CD4-positive, alpha-beta T cell treated with Interleukin-10 for 1 hour (primary cell): ENCODE results near the gene CHRM1.
"Not testable (repeated sequence)": the region's sequence is repeated elsewhere in the genome, so short reads cannot be mapped to it uniquely, and the experiment has no call there.

ENCODE experiments used
- DNase-seq: peaks from one replicate; pipeline ENCODE4 v3.0.0-alpha.2; 2020

Gene CHRM1, protein sequence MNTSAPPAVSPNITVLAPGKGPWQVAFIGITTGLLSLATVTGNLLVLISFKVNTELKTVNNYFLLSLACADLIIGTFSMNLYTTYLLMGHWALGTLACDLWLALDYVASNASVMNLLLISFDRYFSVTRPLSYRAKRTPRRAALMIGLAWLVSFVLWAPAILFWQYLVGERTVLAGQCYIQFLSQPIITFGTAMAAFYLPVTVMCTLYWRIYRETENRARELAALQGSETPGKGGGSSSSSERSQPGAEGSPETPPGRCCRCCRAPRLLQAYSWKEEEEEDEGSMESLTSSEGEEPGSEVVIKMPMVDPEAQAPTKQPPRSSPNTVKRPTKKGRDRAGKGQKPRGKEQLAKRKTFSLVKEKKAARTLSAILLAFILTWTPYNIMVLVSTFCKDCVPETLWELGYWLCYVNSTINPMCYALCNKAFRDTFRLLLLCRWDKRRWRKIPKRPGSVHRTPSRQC

GRCh38 chr11:62921201-62921572 lies at the start of gene CHRM1:
CHRM1 (minus strand) TSS chr11:62921363; CDS start chr11:62911100, 10,263 bp downstream.
- DNase-seq: no peak

DNA sequence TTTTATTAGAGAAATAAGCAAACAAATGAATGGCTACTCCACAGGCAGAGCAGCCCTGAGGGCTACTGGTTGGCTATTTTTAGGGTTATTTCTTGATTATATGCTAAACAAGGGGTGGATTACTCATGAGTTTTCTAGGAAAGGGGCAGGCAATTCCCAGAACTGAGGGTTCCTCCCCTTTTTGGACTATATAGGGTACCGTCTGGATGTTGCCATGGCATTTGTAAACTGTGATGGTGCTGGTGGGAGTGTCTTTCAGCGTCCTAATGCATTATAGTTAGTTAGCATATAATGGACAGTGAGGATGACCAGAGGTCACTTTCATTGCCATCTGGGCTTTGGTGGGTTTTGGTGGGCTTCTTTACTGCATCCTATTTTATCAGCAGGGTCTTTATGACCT lies 44.4 kb upstream of the CHRM1 start:
- no peak for DNase-seq

DNA sequence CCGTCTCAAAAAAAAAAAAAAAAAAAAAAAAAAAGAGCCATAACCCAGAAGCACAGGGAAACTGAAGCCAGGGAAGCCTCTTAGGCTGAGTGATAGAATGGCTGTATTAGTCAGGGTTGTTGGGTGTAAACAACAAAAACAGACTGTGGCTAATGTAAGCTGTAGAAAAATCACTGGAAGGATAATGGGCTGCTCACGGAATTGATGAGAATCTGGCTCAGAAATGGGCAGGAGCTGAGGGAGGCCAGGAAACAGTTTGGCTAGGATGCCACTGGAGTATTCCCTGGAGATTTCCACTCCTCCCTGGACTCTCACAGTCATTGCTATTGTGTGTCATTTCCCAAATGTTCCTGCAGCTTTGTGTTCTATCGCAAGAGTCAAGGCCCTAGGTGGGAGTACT lies 41.2 kb upstream of the CHRM1 start:
- DNase-seq: no peak

DNA sequence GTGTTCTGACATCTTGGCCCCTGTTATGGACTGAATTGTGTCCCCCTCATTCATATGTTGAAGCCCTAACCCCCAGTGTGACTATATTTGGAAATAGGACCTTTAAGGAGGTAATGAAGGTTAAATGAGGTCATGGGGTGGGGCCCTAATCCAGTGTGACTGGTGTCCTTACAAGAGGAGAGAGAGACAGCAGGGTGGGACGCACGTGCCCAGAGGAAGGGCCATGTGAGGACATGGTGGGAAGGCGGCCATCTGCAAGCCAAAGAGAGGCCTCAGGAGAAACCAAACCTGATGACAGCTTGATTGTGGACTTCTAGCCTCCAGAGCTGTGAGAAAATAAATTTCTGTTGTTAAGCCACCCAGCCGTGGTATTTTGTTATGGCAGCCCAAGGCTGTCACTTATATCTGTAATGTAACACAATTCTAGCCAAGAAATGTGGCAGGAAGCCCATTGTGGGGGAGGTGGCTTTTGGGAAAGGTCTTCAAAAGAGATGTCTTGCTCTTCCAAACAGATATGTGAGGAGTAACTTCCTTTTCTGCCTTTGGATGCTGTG lies 39.9 kb upstream of the CHRM1 start:
- DNase-seq: no peak

DNA sequence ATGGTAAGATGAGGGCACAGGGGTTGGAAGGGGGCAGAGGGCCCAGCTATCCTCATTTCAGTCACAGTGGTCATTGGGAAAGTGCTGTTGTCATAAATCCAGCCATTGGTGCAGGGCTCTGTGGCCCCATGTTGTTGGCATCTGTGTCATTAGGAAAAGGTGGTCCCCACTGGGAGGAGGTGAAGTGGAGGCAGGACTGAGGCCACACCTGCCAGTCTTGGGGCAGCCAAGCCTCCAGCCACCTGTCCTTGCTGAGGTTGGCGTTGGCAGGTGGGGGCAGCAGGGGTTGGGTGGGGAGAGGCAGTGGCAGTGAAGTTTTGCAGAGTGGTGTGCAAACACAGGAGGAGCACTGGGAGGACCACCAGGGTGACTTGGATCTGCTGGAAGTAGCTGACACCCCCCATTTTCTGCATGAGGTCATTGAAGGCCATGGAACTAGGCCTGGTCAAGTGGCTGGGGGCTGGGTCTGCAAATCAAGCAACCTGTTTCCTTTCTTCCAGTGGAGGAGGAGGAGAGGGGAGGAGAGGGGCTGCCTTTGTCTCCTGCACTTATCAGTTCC lies 38.3 kb upstream of the CHRM1 start:
- DNase-seq: no peak

- DNase-seq: no peak
These were observed 37.6 kb upstream of the CHRM1 start for GRCh38 chr11:62958547-62959421.

GRCh38 chr11:62957147-62957546 lies 36.0 kb upstream of the CHRM1 start:
- DNase-seq: no peak

DNA sequence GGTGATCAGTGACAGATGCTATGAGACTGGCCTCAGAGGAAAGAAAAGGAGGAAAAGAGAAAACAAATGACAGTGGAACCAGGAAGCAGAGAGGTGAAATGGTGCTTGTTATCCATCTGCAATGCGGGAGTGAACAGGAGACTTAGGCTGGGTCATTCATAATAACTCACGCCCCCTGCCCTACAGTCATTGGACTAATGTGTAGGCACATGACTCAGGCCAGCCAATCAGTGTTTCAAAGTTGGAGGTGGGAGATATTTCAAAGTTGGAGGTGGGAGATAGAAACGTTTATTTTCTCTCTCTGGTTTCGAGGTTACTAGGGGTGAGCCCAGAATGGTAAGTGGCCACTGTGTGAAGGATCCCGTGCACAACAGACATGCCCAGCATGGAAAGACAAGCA lies 33.3 kb upstream of the CHRM1 start:
- no peak for DNase-seq

DNA sequence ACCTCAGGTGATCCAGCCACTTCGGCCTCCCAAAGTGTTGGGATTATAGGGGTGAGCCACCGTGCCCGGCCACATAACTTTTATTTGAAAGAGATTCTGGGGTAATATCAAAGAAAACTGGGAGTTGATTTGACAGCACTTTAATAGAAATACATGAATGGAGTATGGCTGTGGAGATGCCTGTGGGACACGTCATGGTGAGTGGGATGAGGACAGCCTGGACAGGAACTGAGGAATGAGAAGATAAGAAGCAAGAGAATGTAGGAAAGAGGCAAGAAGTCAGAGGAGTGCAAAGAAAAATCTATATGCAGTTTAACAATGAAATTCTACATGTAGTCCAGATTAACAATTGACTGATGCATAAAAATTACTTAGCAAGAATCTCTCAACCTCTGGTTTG lies 32.6 kb upstream of the CHRM1 start:
- no peak for DNase-seq

DNA sequence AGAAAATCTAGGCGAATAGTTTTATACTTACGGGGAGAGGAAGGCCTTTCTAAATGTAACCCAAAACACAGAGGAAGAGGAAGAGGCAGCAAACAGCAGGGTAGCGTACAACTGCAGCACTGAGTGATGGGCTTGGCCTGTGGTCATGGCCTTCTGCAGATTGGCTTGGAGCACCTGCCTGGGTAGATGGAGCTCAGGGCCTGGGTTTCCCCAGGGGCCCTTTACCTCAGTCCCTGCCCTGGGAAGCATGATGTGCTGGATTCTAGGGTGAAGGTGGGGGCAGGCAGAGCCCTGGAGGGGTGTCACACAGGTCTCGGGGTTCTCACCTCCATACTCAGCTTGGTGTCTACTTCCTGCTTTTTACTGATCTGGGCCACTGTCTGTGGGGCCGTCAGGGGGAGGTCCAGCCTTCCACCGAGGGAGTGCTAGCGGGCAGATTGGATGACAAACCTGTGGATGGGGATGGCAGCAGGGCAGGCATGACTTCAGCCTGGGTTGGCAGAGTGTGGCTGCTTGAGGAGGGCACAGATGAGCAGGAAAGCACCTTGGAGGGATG lies 27.7 kb upstream of the CHRM1 start:
- no peak for DNase-seq

- not testable (repeated sequence) for DNase-seq
These were observed 24.4 kb upstream of the CHRM1 start for GRCh38 chr11:62945538-62945937.

DNA sequence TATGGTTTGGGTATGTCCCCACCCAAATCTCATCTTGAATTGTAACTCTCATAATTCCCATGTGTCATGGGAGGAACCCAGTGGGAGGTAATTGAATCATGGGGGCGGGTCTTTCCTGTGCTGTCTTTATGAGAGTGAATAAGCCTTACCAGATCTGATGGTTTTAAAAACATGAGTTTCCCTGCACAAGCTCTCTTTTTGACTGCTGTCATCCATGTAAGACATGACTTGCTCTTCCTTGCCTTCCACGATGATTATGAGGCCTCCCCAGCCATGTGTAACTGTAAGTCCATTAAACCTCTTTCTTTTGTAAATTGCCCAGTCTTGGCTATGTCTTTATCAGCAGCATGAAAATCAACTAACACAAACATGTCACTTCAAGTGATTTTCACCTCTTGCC lies 16.4 kb upstream of the CHRM1 start:
- not testable (repeated sequence) for DNase-seq

DNA sequence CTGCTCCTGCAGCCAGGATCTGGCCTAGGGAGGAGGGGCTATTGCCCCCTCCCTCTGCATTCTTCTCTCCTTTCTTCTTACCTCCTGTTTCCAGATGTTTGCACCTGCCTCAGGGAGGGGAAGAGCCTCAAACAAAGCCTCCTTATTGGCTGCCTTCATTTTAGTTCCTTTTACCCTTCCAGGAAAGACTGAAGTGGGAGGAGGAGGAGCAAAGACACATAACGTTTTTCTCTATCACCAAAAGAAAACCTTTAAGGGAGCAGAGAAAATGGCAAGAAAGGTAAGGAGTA lies 13.3 kb upstream of the CHRM1 start:
- no peak for DNase-seq

GRCh38 chr11:62933750-62934495 lies 12.8 kb upstream of the CHRM1 start:
- DNase-seq: no peak

GRCh38 chr11:62933285-62933684 lies 12.1 kb upstream of the CHRM1 start:
- no peak for DNase-seq

GRCh38 chr11:62931499-62932278 lies 10.5 kb upstream of the CHRM1 start:
- no peak for DNase-seq

- no peak for DNase-seq
These were observed 9.5 kb upstream of the CHRM1 start for GRCh38 chr11:62930666-62931065.

DNA sequence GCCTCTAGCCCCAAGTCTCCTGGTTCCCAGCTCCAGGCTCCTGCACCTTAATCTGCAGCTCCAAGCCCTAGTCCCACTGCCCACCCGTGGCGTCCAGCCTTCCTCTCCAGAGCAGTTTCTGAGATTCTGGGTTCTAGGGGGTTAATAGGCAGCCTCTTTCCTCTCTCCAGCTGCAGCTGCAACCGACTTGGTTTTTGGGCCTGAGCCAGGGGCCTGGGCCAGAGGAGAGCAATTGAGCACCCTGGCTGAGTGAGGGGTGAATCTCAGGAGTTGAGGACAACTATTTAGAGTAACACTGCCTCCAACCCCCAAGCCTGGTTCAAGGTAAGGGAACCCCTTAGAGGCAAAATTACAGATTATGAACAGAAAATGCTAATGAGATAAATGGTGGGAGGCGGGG lies 9.0 kb upstream of the CHRM1 start:
- no peak for DNase-seq

- no peak for DNase-seq
These were observed 6.8 kb upstream of the CHRM1 start for GRCh38 chr11:62928011-62928410.

DNA sequence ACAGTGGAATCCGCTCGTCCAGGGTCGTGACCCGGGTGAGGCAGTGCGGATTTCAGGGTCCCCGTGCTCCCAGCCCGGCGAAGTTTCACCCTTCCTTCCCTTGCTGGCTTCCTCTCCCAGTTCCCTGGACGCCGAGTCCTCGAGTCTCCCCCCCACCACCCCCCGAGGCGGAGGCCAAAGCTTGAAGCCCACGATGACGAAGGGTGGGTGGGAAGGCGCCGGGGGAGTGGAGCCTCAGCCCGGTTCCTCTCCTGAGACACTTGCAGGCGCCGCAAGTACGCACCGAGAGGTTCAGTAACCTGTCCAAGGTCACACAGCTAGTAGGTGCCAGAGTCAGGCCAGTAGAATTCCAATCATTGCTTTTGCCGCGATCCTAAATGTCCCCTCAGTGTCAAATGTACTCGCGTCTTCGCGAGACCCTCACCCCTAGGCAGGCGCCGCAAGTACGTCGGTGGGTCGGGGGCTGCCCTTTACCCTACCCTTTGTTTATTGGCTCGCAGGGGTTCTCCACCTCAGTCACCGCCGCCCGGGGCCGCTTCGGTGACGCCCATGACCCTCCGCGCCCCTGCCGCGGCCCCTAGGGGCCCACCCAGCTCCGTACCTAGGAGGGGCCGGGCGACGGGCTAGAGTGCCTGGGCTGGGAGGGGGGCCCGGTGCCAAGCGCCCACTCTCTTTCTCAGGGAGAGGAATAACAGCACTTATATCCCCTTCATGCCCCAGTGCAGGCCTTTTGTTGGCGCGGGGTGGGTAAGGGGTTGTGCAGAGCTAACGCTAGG lies 5.7 kb upstream of the CHRM1 start:
- DNase-seq: no peak
